IMR-90 (cell line): ENCODE measurements around the gene MIER2. TPM values are rescaled to one million over a fixed set of nuclear protein-coding genes. Genes with fewer than 3 reads are reported as not detected.

Source experiments
- ATAC-seq: fragments of 200-7000 bp; cut with Tn5 transposase; 2 replicates; pipeline ENCODE4 v1.9.1; 2020; ENCODE audit warnings: low read depth, mild to moderate bottlenecking, moderate library complexity
- BruUV-seq: library from RNA; stranded (reverse); fragments of 400-500 nt; replicated peaks from 2 replicates; lab custom pipeline; 2021; lab: Mats Ljungman, UMichigan
- CTCF ChIA-PET: fragments of 300-600 bp; formaldehyde crosslinking; extraction: SDS; loops from one replicate; lab custom pipeline; 2021; ENCODE audit warnings: antibody characterized with exemption; lab: Yijun Ruan, JAX
- POLR2A ChIA-PET: fragments of 300-600 bp; sonication (Branson Sonifier 250); formaldehyde crosslinking; loops from one replicate; lab custom pipeline; 2022; ENCODE audit warnings: antibody characterized with exemption; ENCODE audit not compliant: unreplicated experiment; lab: Charles Lee
- DNase-seq: peaks from one replicate; pipeline ENCODE4 v3.0.0; 2013
- H2AFZ ChIP-seq: replicated peaks from 2 replicates; pipeline ENCODE3; 2013; ENCODE audit warnings: low read length, mild to moderate bottlenecking; ENCODE audit not compliant: poor library complexity
- H2AK5ac ChIP-seq: 2 replicates; pipeline ENCODE4 v1.6.1; 2013; ENCODE audit warnings: low read depth, low read length, inconsistent platforms
- H2AK9ac ChIP-seq: replicated peaks from 2 replicates; pipeline ENCODE3; 2013; ENCODE audit warnings: mild to moderate bottlenecking, low read depth, low read length, moderate library complexity; ENCODE audit not compliant: poor library complexity
- H2BK120ac ChIP-seq: 2 replicates; pipeline ENCODE4 v1.6.1; 2013; ENCODE audit warnings: low read depth, low read length, inconsistent platforms
- H2BK15ac ChIP-seq: 3 replicates; pipeline ENCODE4 v1.6.1; 2013; ENCODE audit warnings: low read depth, low read length, inconsistent platforms
- H2BK20ac ChIP-seq: 2 replicates; pipeline ENCODE4 v1.6.1; 2013; ENCODE audit warnings: low read depth, mild to moderate bottlenecking, inconsistent platforms, low read length, moderate library complexity
- H2BK5ac ChIP-seq: 2 replicates; pipeline ENCODE4 v1.6.1; 2013; ENCODE audit warnings: mild to moderate bottlenecking, low read depth, low read length, inconsistent platforms; ENCODE audit not compliant: poor library complexity, severe bottlenecking
- H3K14ac ChIP-seq: replicated peaks from 2 replicates; pipeline ENCODE4 v1.6.1; 2013; ENCODE audit warnings: low read depth, low read length, inconsistent platforms
- H3K18ac ChIP-seq: 2 replicates; pipeline ENCODE4 v1.6.1; 2013; ENCODE audit warnings: low read depth, low read length, control low read depth
- H3K23ac ChIP-seq: 2 replicates; pipeline ENCODE4 v1.6.1; 2013; ENCODE audit warnings: low read depth, low read length, inconsistent platforms
- H3K27ac ChIP-seq: 2 replicates; pipeline ENCODE4 v1.5.1; 2013; ENCODE audit warnings: mild to moderate bottlenecking, control low read depth, low read length; ENCODE audit not compliant: insufficient read depth
- H3K27me3 ChIP-seq: 2 replicates; pipeline ENCODE4 v1.6.1; 2013; ENCODE audit warnings: low read length; ENCODE audit not compliant: control insufficient read depth, insufficient read depth
- H3K36me3 ChIP-seq: 2 replicates; pipeline ENCODE4 v1.6.1; 2013; ENCODE audit warnings: low read length, mixed read lengths; ENCODE audit not compliant: control insufficient read depth, insufficient read depth
- H3K4ac ChIP-seq: 2 replicates; pipeline ENCODE4 v1.6.1; 2013; ENCODE audit warnings: low read depth, low read length, inconsistent platforms
- H3K4me1 ChIP-seq: 2 replicates; pipeline ENCODE4 v1.6.1; 2013; ENCODE audit warnings: low read length, mixed read lengths; ENCODE audit not compliant: control insufficient read depth, insufficient read depth
- H3K4me2 ChIP-seq: 2 replicates; pipeline ENCODE4 v1.6.1; 2013; ENCODE audit warnings: low read depth, mild to moderate bottlenecking, control low read depth, low read length, moderate library complexity
- H3K4me3 ChIP-seq: 2 replicates; pipeline ENCODE4 v1.5.1; 2013; ENCODE audit warnings: low read depth, mild to moderate bottlenecking, control low read depth, low read length, moderate library complexity; ENCODE audit not compliant: insufficient read depth
- H3K56ac ChIP-seq: 2 replicates; pipeline ENCODE4 v1.6.1; 2013; ENCODE audit warnings: low read length, inconsistent platforms; ENCODE audit not compliant: insufficient read depth; ENCODE audit errors: extremely low read depth
- H3K79me1 ChIP-seq, 2 experiments: 2 replicates each; pipeline ENCODE4 v1.6.1; 2013; ENCODE audit warnings: low read length in 2 of 2, inconsistent platforms in 1 of 2, low read depth in 1 of 2
- H3K9ac ChIP-seq: 2 replicates; pipeline ENCODE4 v1.6.1; 2013; ENCODE audit warnings: low read depth, low read length, control low read depth
- H3K9me1 ChIP-seq: 2 replicates; pipeline ENCODE4 v1.6.1; 2013; ENCODE audit warnings: low read length, inconsistent platforms; ENCODE audit not compliant: insufficient read depth
- H3K9me3 ChIP-seq: 2 replicates; pipeline ENCODE4 v1.6.1; 2013; ENCODE audit warnings: low read length; ENCODE audit not compliant: control insufficient read depth, insufficient read depth
- H4K20me1 ChIP-seq: 2 replicates; pipeline ENCODE4 v1.6.1; 2013; ENCODE audit warnings: low read length, inconsistent platforms; ENCODE audit not compliant: insufficient read depth
- H4K5ac ChIP-seq: 2 replicates; pipeline ENCODE4 v1.6.1; 2013; ENCODE audit warnings: mild to moderate bottlenecking, low read depth, low read length, control low read depth
- H4K8ac ChIP-seq, 2 experiments: 2 replicates each; pipeline ENCODE4 v1.6.1; 2013; ENCODE audit warnings: low read depth in 2 of 2, low read length in 2 of 2, control low read depth in 1 of 2, inconsistent platforms in 1 of 2
- H4K91ac ChIP-seq: 2 replicates; pipeline ENCODE4 v1.6.1; 2013; ENCODE audit warnings: low read depth, low read length, inconsistent platforms; ENCODE audit not compliant: insufficient read depth
- CEBPB ChIP-seq: IDR thresholded peaks from 2 replicates; pipeline ENCODE4 v1.6.1; 2012; ENCODE audit warnings: low read depth, low read length, improper control_type of control experiment
- CHD1 ChIP-seq: IDR thresholded peaks from 2 replicates; pipeline ENCODE4 v1.6.1; 2012; ENCODE audit warnings: low read depth, low read length, improper control_type of control experiment
- FOS ChIP-seq: fragments of 150-350 bp; IDR thresholded peaks from 2 replicates; pipeline ENCODE4 v1.6.1; 2016; ENCODE audit warnings: low read depth, low read length
- MAFK ChIP-seq: IDR thresholded peaks from 2 replicates; pipeline ENCODE4 v1.6.1; 2012; ENCODE audit warnings: low read depth, low read length, improper control_type of control experiment
- MAZ ChIP-seq: IDR thresholded peaks from 2 replicates; pipeline ENCODE4 v1.6.1; 2012; ENCODE audit warnings: low read depth, mild to moderate bottlenecking, low read length, improper control_type of control experiment, moderate library complexity, borderline replicate concordance
- MXI1 ChIP-seq: IDR thresholded peaks from 2 replicates; pipeline ENCODE4 v1.6.1; 2012; ENCODE audit warnings: low read depth, mild to moderate bottlenecking, low read length, moderate library complexity, borderline replicate concordance
- NFE2L2 ChIP-seq: fragments of 150-350 bp; IDR thresholded peaks from 2 replicates; pipeline ENCODE4 v1.6.1; 2016; ENCODE audit warnings: low read depth, mild to moderate bottlenecking, low read length
- POLR2A ChIP-seq: IDR thresholded peaks from 2 replicates; pipeline ENCODE4 v1.6.1; 2012; ENCODE audit warnings: mild to moderate bottlenecking, low read depth, low read length
- RAD21 ChIP-seq: IDR thresholded peaks from 2 replicates; pipeline ENCODE4 v1.6.1; 2012; ENCODE audit warnings: low read length, improper control_type of control experiment
- RCOR1 ChIP-seq: IDR thresholded peaks from 2 replicates; pipeline ENCODE4 v1.6.1; 2012; ENCODE audit warnings: mild to moderate bottlenecking, low read length, improper control_type of control experiment; ENCODE audit not compliant: insufficient replicate concordance
- RFX5 ChIP-seq: IDR thresholded peaks from 2 replicates; pipeline ENCODE4 v1.8.0; 2012; ENCODE audit warnings: low read depth, mild to moderate bottlenecking, low read length, moderate library complexity
- SMC3 ChIP-seq: fragments of 150-350 bp; IDR thresholded peaks from 2 replicates; pipeline ENCODE4 v1.6.1; 2016; ENCODE audit warnings: low read depth, mild to moderate bottlenecking, antibody characterized with exemption, low read length, moderate library complexity
- WGBS, 2 experiments: methylation state at CpG; one replicate each; pipeline versions ENCODE4 v1.1.5 to v1.1.7; 2013; ENCODE audit warnings: missing lambda C conversion rate in 2 of 2; ENCODE audit not compliant: insufficient read length in 1 of 2; ENCODE audit errors: extremely low coverage in 2 of 2; 5-methylcytosine and 5-hydroxymethylcytosine counted together
- dilution Hi-C: fragments of 300-500 bp; cut with HindIII; formaldehyde crosslinking; loops from one replicate; pipeline ENCODE4 v1.14.3; 2018; ENCODE audit warnings: low sequenced_read_pairs; ENCODE audit not compliant: unreplicated experiment
- in situ Hi-C: fragments of 300-500 bp; cut with MboI; formaldehyde crosslinking; loops from 3 replicates; pipeline ENCODE4 v1.14.3; 2019; ENCODE audit warnings: low sequenced_read_pairs, inconsistent platforms, mixed read lengths
- intact Hi-C: fragments of 100-400 bp; cut with micrococcal nuclease; formaldehyde crosslinking; loops from 2 replicates; pipeline ENCODE4 v1.10.0; 2022
- polyA plus RNA-seq, 3 experiments: library from polyadenylated mRNA; depleted of rRNA; stranded (reverse); fragments of >200 nt; gene quantifications; 2 replicates each; pipeline ENCODE4 v1.2.3, GENCODE V29; 2012; ENCODE audit warnings: low replicate concordance in 1 of 3
- total RNA-seq: library from RNA; depleted of rRNA; stranded (reverse); fragments of >200 nt; gene quantifications from 2 replicates; pipeline ENCODE4 v1.2.3, GENCODE V29; 2012
- TF ChIP-seq, protein P1 (sequence below): fragments of 150-350 bp; IDR thresholded peaks from 2 replicates; pipeline ENCODE4 v1.6.1; 2016; ENCODE audit warnings: low read depth, mild to moderate bottlenecking, low read length, moderate library complexity, borderline replicate concordance
- TF ChIP-seq, protein P2 (sequence below): fragments of 150-350 bp; IDR thresholded peaks from 2 replicates; pipeline ENCODE4 v1.6.1; 2017; ENCODE audit warnings: mild to moderate bottlenecking, antibody characterized with exemption, low read length, low read depth
- TF ChIP-seq, protein P3 (sequence below): conservative IDR thresholded peaks from 2 replicates; pipeline ENCODE4 v1.5.1; 2012; ENCODE audit warnings: mild to moderate bottlenecking, low read depth, low read length, improper control_type of control experiment

The MIER2 gene
- total and polyA plus RNA-seq, 2 of the 4 experiments (the other 2 are of a cell fraction) = 28.0 to 28.4 TPM

DNA sequence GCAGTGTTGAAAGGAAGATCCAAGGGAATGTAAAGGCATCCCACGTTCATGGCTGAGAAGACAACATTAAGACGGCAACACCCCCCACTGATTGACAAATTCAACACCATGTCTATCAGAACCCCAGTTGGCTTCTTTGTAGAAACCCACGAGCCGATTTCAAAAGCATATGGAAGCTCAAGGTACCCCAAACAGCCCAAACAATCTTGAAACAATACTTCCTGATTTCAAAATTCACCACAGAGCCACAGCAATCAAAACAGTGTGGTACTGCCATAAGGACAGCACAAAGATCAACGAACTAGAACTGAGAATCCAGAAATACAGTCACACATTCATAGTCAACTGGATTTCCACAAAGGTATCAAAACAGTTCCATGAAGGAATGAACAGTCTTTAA lies 6.2 kb downstream of the MIER2 start:
- Histone ChIP-seq H3K4me3 (no peak overlapping the region), H3K4ac (no peak overlapping the region), H4K20me1 (peaks cover 86% of the 10 kb centered on the region), H3K9me3 (no peaks in the 10 kb centered on the region; the same call in 1 of the 2 replicates), H3K79me1 (peaks cover 18 to 82% of the 10 kb centered on the region in 2 experiments), H2AK9ac (no peak overlapping the region), H2BK15ac (no peak overlapping the region), H2AK5ac (no peak overlapping the region), H2BK120ac (no peak overlapping the region), H3K27ac (no peak overlapping the region), H2BK5ac (no peak overlapping the region), H3K27me3 (no peaks in the 10 kb centered on the region), H3K9me1 (peaks cover 36% of the 10 kb centered on the region), H4K5ac (no peak overlapping the region), H4K91ac (no peak overlapping the region), H3K4me2 (no peak overlapping the region), H3K56ac (no peak overlapping the region), H2BK20ac (no peak overlapping the region), H3K9ac (no peak overlapping the region), H2AFZ (no peak overlapping the region), H3K4me1 (peaks cover 23% of the 10 kb centered on the region), H3K14ac (no peak overlapping the region), H3K18ac (no peak overlapping the region), H3K36me3 (peaks cover 24% of the 10 kb centered on the region), H3K23ac (no peak overlapping the region), H4K8ac (no peak overlapping the region)
- POLR2A ChIA-PET = no interaction called here
- 100% methylated on average over 1 of the region's 5 CpGs; no CpG with 5 or more reads in 1 of the 2 experiments for WGBS, 2 experiments
- TF ChIP-seq RAD21 (no peak), NFE2L2 (no peak), MXI1 (no peak), SMC3 (no peak), POLR2A (no peak), MAZ (no peak), CEBPB (no peak), FOS (no peak), RFX5 (no peak), RCOR1 (no peak), MAFK (no peak), CHD1 (no peak)
- TF ChIP-seq, protein P1, sequence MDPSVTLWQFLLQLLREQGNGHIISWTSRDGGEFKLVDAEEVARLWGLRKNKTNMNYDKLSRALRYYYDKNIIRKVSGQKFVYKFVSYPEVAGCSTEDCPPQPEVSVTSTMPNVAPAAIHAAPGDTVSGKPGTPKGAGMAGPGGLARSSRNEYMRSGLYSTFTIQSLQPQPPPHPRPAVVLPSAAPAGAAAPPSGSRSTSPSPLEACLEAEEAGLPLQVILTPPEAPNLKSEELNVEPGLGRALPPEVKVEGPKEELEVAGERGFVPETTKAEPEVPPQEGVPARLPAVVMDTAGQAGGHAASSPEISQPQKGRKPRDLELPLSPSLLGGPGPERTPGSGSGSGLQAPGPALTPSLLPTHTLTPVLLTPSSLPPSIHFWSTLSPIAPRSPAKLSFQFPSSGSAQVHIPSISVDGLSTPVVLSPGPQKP = no peak
- TF ChIP-seq, protein P2, sequence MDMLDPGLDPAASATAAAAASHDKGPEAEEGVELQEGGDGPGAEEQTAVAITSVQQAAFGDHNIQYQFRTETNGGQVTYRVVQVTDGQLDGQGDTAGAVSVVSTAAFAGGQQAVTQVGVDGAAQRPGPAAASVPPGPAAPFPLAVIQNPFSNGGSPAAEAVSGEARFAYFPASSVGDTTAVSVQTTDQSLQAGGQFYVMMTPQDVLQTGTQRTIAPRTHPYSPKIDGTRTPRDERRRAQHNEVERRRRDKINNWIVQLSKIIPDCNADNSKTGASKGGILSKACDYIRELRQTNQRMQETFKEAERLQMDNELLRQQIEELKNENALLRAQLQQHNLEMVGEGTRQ = no peak
- TF ChIP-seq, protein P3, sequence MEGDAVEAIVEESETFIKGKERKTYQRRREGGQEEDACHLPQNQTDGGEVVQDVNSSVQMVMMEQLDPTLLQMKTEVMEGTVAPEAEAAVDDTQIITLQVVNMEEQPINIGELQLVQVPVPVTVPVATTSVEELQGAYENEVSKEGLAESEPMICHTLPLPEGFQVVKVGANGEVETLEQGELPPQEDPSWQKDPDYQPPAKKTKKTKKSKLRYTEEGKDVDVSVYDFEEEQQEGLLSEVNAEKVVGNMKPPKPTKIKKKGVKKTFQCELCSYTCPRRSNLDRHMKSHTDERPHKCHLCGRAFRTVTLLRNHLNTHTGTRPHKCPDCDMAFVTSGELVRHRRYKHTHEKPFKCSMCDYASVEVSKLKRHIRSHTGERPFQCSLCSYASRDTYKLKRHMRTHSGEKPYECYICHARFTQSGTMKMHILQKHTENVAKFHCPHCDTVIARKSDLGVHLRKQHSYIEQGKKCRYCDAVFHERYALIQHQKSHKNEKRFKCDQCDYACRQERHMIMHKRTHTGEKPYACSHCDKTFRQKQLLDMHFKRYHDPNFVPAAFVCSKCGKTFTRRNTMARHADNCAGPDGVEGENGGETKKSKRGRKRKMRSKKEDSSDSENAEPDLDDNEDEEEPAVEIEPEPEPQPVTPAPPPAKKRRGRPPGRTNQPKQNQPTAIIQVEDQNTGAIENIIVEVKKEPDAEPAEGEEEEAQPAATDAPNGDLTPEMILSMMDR = no peak
- in situ Hi-C loops = no loop called here
- intact Hi-C loops = no loop called here
- CTCF ChIA-PET = no interaction called here
- DNase-seq (no peak), ATAC-seq (no peak)
- dilution Hi-C loops = no loop called here
- BruUV-seq = no TSS peak
